Embryonic facial prominence (tissue), 1 donor: Measurements from ENCODE around the gene AHRR.
"Not testable (repeated sequence)": the region's sequence is repeated elsewhere in the genome, so short reads cannot be mapped to it uniquely, and the experiment has no call there.

Experiments
- DNase-seq: peaks from one replicate; pipeline ENCODE4 v3.0.0-alpha.2; 2016; ENCODE audit errors: extremely low spot score

AHRR gene

GRCh38 chr5:367358-368130, 46.0 kb downstream of the AHRR start:
- no peak for DNase-seq

GRCh38 chr5:368183-369084, 46.9 kb downstream of the AHRR start:
- DNase-seq = no peak

GRCh38 chr5:369151-369868, 47.8 kb downstream of the AHRR start:
- no peak for DNase-seq

- not testable (repeated sequence) for DNase-seq
Observed at GRCh38 chr5:369869-370236, 48.3 kb downstream of the AHRR start.

- DNase-seq = no peak
Observed at GRCh38 chr5:370311-370958, 48.9 kb downstream of the AHRR start.

GRCh38 chr5:370959-371810, 49.7 kb downstream of the AHRR start:
- no peak for DNase-seq

GRCh38 chr5:371811-372555, 50.5 kb downstream of the AHRR start:
- DNase-seq = no peak

- no peak for DNase-seq
Observed at GRCh38 chr5:372556-372995, 51.1 kb downstream of the AHRR start.

- DNase-seq = no peak
Observed at GRCh38 chr5:372996-373709, 51.6 kb downstream of the AHRR start.

- DNase-seq = no peak
Observed at GRCh38 chr5:373710-374602, 52.4 kb downstream of the AHRR start.

GRCh38 chr5:374631-375335, 53.3 kb downstream of the AHRR start:
- DNase-seq = no peak

- no peak for DNase-seq
Observed at GRCh38 chr5:375336-375920, 53.9 kb downstream of the AHRR start.

- DNase-seq = no peak
Observed at GRCh38 chr5:375921-376798, 54.6 kb downstream of the AHRR start.

GRCh38 chr5:376799-377325, 55.3 kb downstream of the AHRR start:
- DNase-seq = no peak

GRCh38 chr5:377326-377981, 55.9 kb downstream of the AHRR start:
- no peak for DNase-seq
